ENCODE measurements around the gene EXOC8. TPM values are rescaled to one million over a fixed set of nuclear protein-coding genes. Genes with fewer than 3 reads are reported as not detected.

The EXOC8 gene
- total and polyA plus RNA-seq, 2 experiments from 2014 or later, result 3.9 to 14.6 TPM

- H3K79me2 ChIP-seq (ENCODE audit: insufficient read depth), result no peaks in the 10 kb centered on the region
- no peak overlapping the region for H3K4me2 ChIP-seq (ENCODE audit: unreplicated experiment)
- no peak overlapping the region for H3K9ac ChIP-seq
- no peaks in the 10 kb centered on the region for H3F3A ChIP-seq (ENCODE audit: insufficient read depth)
- H3K36me3 ChIP-seq (ENCODE audit: low read depth), result no peaks in the 10 kb centered on the region
- H3K9me2 ChIP-seq (ENCODE audit: insufficient read depth), result no peaks in the 10 kb centered on the region
- H3K27me3 ChIP-seq (replicated peaks; ENCODE audit: insufficient read depth), result no peaks in the 10 kb centered on the region
- H2AFZ ChIP-seq, result no peak overlapping the region
- no peak for TF ChIP-seq EZH2 (IDR thresholded peaks at IDR 0.05; ENCODE audit: insufficient read depth, poor library complexity, severe bottlenecking)
- no peak for TF ChIP-seq EZH2phosphoT487 (IDR thresholded peaks at IDR 0.05; ENCODE audit: insufficient read depth, low read depth)
- H4K20me1 ChIP-seq (ENCODE audit: insufficient read depth), result no peaks in the 10 kb centered on the region
- H3K9me3 ChIP-seq (ENCODE audit: low read depth), result no peaks in the 10 kb centered on the region
- in situ Hi-C loops (cut with MboI), result no loop called here
- H3K27ac ChIP-seq, result no peak overlapping the region
- no peaks in the 10 kb centered on the region; the same call in 1 of the 2 replicates for H3K4me1 ChIP-seq (ENCODE audit: insufficient read depth)
- DNase-seq, result no peak
- WGBS, 2 experiments (ENCODE audit: low coverage in 1 of 2, low lambda C conversion rate in 2 of 2, missing lambda C conversion rate in 2 of 2), result 80 to 83% methylated on average over 7 of the region's 7 CpGs
- H3K4me3 ChIP-seq, result no peak overlapping the region
These were observed 14.6 kb downstream of the EXOC8 start for GRCh38 chr1:231322880-231323530.

- Histone ChIP-seq H3K9me3 (ENCODE audit: low read depth) (no peaks in the 10 kb centered on the region), H2AFZ (no peak overlapping the region), H3F3A (ENCODE audit: insufficient read depth) (no peaks in the 10 kb centered on the region), H3K36me3 (ENCODE audit: low read depth) (no peaks in the 10 kb centered on the region), H3K4me1 (ENCODE audit: insufficient read depth) (no peaks in the 10 kb centered on the region; the same call in 1 of the 2 replicates), H3K27ac (no peak overlapping the region), H3K4me2 (ENCODE audit: unreplicated experiment) (no peak overlapping the region), H3K9me2 (ENCODE audit: insufficient read depth) (no peaks in the 10 kb centered on the region), H3K9ac (no peak overlapping the region), H3K79me2 (ENCODE audit: insufficient read depth) (no peaks in the 10 kb centered on the region), H4K20me1 (ENCODE audit: insufficient read depth) (no peaks in the 10 kb centered on the region), H3K4me3 (no peak overlapping the region), H3K27me3 (replicated peaks; ENCODE audit: insufficient read depth) (no peaks in the 10 kb centered on the region)
- in situ Hi-C loops (cut with MboI), result no loop called here
- WGBS, 2 experiments (ENCODE audit: low coverage in 1 of 2, low lambda C conversion rate in 2 of 2, missing lambda C conversion rate in 2 of 2), result 76% methylated on average over 9 of the region's 9 CpGs
- TF ChIP-seq EZH2 (IDR thresholded peaks at IDR 0.05; ENCODE audit: insufficient read depth, poor library complexity, severe bottlenecking) (no peak), EZH2phosphoT487 (IDR thresholded peaks at IDR 0.05; ENCODE audit: insufficient read depth, low read depth) (no peak)
- no peak for DNase-seq
These were observed 18.6 kb downstream of the EXOC8 start for GRCh38 chr1:231319080-231319479.

- Histone ChIP-seq H3K9me3 (ENCODE audit: low read depth) (no peaks in the 10 kb centered on the region), H3K9me2 (ENCODE audit: insufficient read depth) (no peaks in the 10 kb centered on the region), H3K79me2 (ENCODE audit: insufficient read depth) (no peaks in the 10 kb centered on the region), H2AFZ (no peak overlapping the region), H4K20me1 (ENCODE audit: insufficient read depth) (no peaks in the 10 kb centered on the region), H3K27ac (no peak overlapping the region), H3F3A (ENCODE audit: insufficient read depth) (no peaks in the 10 kb centered on the region), H3K4me2 (ENCODE audit: unreplicated experiment) (no peak overlapping the region), H3K27me3 (replicated peaks; ENCODE audit: insufficient read depth) (no peaks in the 10 kb centered on the region), H3K4me1 (ENCODE audit: insufficient read depth) (no peaks in the 10 kb centered on the region), H3K9ac (no peak overlapping the region), H3K4me3 (no peak overlapping the region), H3K36me3 (ENCODE audit: low read depth) (no peaks in the 10 kb centered on the region)
- TF ChIP-seq EZH2 (IDR thresholded peaks at IDR 0.05; ENCODE audit: insufficient read depth, poor library complexity, severe bottlenecking), result no peak
- TF ChIP-seq EZH2phosphoT487 (IDR thresholded peaks at IDR 0.05; ENCODE audit: insufficient read depth, low read depth), result no peak
- in situ Hi-C loops (cut with MboI), result no loop called here
- no peak for DNase-seq
- 82 to 95% methylated on average over 4 of the region's 4 CpGs for WGBS, 2 experiments (ENCODE audit: low coverage in 1 of 2, low lambda C conversion rate in 2 of 2, missing lambda C conversion rate in 2 of 2)
These were observed 19.1 kb downstream of the EXOC8 start for GRCh38 chr1:231318568-231318967.

- no peak for DNase-seq
- no peaks in the 10 kb centered on the region for H3K36me3 ChIP-seq (ENCODE audit: low read depth)
- H3K79me2 ChIP-seq (ENCODE audit: insufficient read depth), result no peaks in the 10 kb centered on the region
- no peaks in the 10 kb centered on the region for H3K4me1 ChIP-seq (ENCODE audit: insufficient read depth)
- H3K4me3 ChIP-seq, result no peak overlapping the region
- no peak overlapping the region for H3K9ac ChIP-seq
- in situ Hi-C loops (cut with MboI), result no loop called here
- no peaks in the 10 kb centered on the region for H3K9me2 ChIP-seq (ENCODE audit: insufficient read depth)
- H3K4me2 ChIP-seq (ENCODE audit: unreplicated experiment), result no peak overlapping the region
- H3K27ac ChIP-seq, result no peak overlapping the region
- H3K9me3 ChIP-seq (ENCODE audit: low read depth), result no peaks in the 10 kb centered on the region
- no peaks in the 10 kb centered on the region for H3F3A ChIP-seq (ENCODE audit: insufficient read depth)
- H4K20me1 ChIP-seq (ENCODE audit: insufficient read depth), result no peaks in the 10 kb centered on the region
- no peak overlapping the region for H2AFZ ChIP-seq
- WGBS, 2 experiments (ENCODE audit: low coverage in 1 of 2, low lambda C conversion rate in 2 of 2, missing lambda C conversion rate in 2 of 2), result 89 to 92% methylated on average over 15 of the region's 15 CpGs
- TF ChIP-seq EZH2phosphoT487 (IDR thresholded peaks at IDR 0.05; ENCODE audit: insufficient read depth, low read depth), result no peak
- TF ChIP-seq EZH2 (IDR thresholded peaks at IDR 0.05; ENCODE audit: insufficient read depth, poor library complexity, severe bottlenecking), result no peak
- no peaks in the 10 kb centered on the region for H3K27me3 ChIP-seq (replicated peaks; ENCODE audit: insufficient read depth)
These were observed 19.7 kb downstream of the EXOC8 start for GRCh38 chr1:231318015-231318355.
